GM20000 (cell line): ENCODE measurements around the gene RPS18.
A peak's percentile ranks its signal among the peaks of the same experiment; 100 is the strongest.

Experiments
- DNase-seq: peaks from one replicate; pipeline ENCODE4 v3.0.0; 2012; ENCODE audit warnings: low spot score
- CTCF ChIP-seq: IDR thresholded peaks from 2 replicates; pipeline ENCODE4 v1.5.1; 2012; ENCODE audit warnings: mild to moderate bottlenecking, control low read depth; ENCODE audit errors: extremely low read depth, missing control alignments

The RPS18 gene

DNA sequence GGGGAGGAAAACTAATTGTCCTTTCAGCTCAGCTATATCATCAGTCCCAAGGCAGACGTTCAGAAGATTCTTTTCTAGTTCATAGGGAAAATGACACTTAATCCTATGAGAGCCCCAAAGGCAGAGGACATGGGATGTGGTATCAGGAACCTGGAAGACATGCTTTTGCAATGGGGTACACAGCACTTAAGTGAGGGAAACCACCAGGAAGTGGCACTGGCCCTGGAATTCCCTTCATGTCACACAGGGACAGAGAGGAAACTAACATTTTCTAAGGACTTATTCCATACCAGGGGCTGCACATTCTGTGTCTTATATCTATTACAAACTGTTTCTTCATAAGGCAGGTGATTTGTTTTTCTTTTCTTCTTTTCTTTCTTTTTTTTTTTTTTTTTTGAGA, 28.4 kb upstream of the RPS18 start:
- DNase-seq, result no peak

GRCh38 chr6:33247977-33248642, 23.8 kb upstream of the RPS18 start:
- TF ChIP-seq CTCF, result peak; percentile 95
- DNase-seq, result peak; percentile 74

More for the DNA sequence above, 28.4 kb upstream of the RPS18 start:
- TF ChIP-seq CTCF, result no peak

DNA sequence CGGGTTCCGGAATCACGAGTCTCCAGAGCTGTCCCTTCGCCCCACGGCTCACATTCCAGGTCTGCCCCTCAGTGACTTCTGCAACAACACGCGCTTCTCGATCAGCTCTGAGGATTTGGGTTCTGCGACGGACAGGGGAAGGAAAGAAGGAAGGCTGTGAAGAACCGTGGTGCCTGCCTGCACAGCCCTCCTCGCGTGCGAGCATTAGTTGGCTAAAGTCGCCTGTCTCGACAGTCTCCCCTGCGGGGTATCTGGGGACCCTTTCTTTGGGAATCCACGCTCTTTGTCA, 23.3 kb upstream of the RPS18 start:
- no peak for DNase-seq
- TF ChIP-seq CTCF, result no peak

GRCh38 chr6:33248932-33249731, 22.7 kb upstream of the RPS18 start:
- peak; percentile 86 for DNase-seq
- no peak for TF ChIP-seq CTCF

DNA sequence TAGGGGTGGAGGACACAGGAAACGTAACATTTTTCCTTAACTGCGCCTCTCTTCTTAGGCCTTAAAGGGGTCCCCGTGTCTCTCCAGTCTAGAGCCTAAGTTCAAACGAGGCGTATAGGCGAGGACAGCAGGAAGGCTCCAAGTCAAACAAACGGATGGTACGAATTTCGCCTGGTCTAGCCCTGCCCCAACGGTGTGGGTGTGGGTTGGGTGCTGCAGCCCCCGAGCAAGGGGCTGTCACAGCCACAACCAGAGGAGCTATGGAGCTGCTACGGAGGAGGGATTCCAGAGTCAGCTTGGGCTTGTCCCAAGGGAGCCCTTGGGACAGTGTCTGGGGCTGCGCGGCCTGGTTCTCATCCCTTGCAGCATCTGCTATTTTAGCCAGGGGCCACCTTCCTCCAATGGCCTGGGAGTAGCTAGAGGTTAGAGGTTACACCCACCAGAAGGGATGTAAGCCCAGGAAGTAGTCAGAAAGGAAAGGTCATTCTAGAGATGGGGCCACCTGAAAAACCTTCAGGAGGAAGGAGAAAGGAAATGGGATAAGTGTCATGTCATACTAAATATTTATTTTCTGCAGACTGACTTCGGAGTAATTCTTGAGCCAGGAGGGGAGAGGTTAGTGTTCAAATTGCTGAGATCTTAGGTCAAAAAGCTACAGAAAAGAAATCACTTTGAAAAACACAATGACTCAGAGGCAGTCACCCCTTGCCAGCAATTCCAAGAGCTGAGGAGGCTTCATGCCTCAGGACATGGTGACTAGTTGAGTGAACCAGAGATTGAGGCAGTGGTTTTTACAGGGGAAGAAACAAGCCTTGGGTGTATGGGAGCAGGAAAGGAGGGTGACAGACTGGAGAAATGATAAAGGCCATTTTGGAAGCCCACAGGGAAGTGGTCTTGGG, 21.9 kb upstream of the RPS18 start:
- TF ChIP-seq CTCF, result no peak
- peak; percentile 1 for DNase-seq

DNA sequence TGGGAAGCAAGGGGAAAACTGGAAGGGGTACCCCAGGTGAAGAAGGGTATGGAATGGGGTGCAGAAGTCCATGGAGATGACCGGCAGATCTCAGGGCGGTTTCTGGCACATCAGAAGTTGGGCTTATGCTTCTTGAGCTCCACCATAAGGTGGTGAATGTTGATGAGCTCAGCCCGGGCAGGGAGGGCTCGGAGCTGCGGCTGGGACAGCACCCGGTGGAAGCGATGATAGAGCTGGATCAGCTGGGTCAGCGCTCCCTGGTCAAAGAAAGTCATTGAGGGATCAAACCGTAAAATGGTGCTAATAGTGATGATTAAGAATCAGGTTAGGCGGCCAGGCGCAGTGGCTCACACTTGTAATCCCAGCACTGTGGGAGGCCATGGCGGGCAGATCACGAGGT, 21.1 kb upstream of the RPS18 start:
- TF ChIP-seq CTCF, result no peak
- no peak for DNase-seq
